Left hindlimb (tissue), 1 donor: ENCODE measurements around the gene KRTAP24-1.

Source experiments
- DNase-seq: peaks from one replicate; pipeline ENCODE4 v3.0.0-alpha.2; 2018

The KRTAP24-1 gene, protein sequence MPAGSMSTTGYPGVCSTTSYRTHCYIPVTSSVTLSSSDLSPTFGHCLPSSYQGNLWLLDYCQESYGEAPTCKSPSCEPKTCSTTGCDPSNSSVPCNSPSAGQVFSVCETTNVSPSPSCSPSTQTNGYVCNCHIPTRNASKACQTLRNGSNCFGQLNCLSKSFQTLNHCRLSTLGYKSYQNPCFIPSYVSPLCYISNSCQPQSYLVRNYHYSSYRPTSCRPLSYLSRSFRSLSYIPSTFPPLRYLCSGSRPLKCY

DNA sequence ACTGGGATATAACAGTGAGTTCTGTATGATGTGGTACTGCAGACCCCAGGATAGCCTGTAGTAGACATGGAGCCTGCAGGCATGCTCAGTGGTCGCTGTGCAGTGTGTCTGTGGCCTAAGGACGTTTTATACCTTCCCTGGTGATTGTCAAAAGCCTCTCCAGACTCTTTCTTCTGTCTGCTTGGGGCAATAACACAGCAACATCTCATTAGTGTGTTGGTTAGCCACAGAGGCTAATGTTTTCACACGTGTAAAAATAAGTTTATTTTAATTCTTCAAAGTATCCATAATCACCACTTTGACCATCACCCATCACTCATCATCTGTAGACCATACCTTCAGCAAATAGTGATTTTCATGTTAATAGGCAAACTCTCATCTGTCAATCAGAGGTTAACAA lies at the start of gene KRTAP24-1:
KRTAP24-1 (minus strand) TSS at position 101 of the 400 bp plus-strand sequence; CDS start at position 83, 18 bp downstream.
- no peak for DNase-seq

DNA sequence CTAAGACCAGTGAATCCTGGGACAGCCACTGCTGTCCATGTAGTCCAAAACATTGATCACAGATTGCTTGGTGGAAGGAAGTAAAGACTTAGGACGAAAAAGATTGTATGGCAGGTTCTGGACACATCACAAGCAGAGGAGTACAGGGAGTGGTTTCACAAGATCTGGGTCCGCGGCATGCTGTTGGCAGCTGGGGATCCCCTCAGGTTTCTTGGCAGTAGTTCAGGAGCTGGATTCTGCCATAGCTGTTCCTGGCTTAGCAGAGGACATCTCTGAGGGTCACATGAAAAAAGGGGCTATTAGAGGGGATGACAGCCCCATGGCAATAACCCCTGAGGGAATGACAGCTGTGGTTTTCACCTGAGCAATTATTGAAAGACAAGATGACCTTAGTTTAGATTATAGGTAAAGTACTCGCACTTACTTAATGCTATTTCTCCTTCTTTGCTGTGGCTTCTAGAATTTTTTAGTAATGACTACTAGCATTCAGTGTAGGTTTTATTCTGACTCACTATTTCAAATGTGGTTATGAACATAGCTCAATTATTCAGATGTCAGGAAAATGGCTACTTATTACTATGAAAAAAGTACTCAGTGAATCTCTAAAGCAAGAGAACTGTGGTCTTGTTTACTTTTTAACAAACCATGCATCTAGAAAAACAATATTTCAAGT lies 46.6 kb upstream of the KRTAP24-1 start:
- no peak for DNase-seq

DNA sequence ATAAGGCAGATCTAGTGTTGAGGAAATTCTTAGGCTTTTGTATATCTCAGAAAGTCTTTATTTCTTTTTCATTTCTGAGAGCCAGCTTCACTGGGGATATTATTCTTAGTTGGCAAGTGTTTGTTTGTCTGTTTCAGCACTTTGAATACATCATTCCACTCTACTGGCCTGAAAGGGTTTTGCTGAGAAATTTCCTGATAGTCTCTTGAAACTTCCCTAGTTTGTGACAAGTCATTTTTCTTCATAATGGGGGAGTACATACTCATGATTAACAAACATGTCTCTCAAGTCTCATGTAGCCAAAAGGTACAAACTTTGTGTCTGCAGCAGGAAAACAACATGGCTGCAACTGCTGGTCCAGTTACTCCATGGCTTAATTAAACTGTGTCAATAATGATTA lies 43.6 kb upstream of the KRTAP24-1 start:
- DNase-seq, result no peak

DNA sequence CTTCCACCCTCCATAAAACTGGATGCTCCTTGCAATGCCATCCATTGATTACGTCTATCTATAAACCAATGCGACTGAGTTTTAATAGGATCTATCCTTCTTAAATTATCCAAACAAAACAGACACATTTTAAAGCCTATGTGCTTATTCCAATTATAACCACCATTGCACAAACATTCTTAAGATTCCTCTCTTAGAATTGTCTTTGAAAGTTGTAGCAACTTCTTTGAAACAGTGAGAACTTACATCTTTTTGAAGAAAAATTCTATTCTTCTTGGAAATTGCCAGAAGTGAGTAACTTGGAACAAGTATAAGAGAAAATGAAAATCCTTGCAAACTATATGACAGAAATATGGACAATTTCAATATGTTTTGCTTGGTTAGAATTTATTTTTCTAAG lies 37.5 kb upstream of the KRTAP24-1 start, which contains the start of gene KRTAP26-1:
KRTAP26-1 (minus strand) TSS at position 101 of the 400 bp plus-strand sequence. CDS start 280 bp downstream, outside the sequence.
- no peak for DNase-seq

DNA sequence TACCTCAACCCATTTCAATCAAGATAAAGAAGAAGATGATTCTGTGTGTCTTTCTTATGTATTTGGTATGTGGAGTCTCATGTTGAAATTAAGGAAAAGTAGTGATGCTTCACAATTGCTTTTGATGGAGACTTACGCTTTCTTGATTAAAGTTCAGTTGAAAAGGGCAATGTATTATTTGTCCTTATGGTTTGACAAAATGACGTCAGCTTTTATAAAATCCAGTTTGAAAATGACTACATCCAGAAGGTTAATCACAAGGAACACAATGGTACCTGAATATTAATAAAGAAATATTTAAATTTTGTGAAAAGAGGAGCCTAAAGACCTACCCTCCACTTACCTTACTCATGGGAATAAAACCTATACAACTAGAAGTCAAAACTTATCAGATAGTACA lies 33.0 kb upstream of the KRTAP24-1 start:
- no peak for DNase-seq

DNA sequence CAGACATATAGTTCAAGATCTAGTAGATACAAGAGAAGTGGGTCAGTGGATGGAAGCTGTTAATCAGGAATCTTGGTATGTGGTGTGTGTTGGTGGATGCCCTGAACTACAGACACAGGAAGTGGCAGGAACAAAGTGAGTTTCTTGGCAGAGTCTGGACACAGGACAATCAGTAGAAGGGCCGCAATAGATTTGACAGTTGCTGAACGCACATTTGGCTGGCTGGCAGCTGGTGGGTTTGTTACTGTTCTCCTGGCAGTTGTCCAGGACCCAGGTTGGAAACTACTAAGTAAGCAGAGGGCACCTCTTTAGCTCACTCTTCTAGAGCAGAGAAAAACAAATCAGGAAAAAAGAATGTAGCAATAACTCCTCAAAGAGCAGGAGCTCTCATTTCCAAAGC lies 24.1 kb upstream of the KRTAP24-1 start:
- DNase-seq, result no peak

DNA sequence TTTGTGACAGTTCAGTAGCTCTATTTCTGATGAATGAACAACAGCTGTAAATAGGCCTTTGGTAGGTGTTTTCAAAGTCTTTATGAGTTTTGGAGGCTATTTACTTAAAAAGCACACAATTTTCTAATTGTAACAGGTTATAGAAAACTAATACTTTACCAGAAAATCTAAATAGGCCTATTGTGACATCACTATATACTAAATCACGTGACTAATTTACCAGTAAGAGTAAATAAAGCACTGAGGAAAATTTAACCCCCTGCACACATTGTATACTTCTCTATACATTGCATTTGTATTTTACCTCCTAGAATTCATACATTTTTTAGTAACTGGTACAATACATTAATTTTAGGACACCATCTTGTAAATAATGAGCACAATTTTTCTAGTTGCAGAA lies 22.4 kb upstream of the KRTAP24-1 start:
- DNase-seq, result no peak

DNA sequence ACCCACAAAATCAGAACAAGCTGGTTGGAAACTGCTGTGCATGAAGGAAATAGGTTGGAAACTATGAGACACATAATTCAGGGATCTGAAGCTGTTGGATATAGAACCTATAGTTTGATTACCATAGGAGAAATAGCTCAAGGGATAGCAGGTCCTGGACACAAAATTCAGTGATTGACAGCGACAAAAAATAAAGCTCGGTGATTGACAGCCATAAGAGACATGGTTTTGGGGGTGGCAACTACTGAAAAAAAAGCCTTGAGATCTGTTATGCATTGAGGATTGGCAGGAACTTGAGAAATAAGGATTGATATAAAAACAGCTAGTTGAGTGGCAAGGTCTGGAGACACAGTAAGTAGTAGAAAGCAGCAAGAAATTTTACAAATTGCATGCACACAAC lies 6.5 kb upstream of the KRTAP24-1 start, which contains the start of gene KRTAP25-1:
KRTAP25-1 (minus strand) TSS at position 300 of the 400 bp plus-strand sequence; CDS start at position 276, 24 bp downstream.
- DNase-seq, result no peak

DNA sequence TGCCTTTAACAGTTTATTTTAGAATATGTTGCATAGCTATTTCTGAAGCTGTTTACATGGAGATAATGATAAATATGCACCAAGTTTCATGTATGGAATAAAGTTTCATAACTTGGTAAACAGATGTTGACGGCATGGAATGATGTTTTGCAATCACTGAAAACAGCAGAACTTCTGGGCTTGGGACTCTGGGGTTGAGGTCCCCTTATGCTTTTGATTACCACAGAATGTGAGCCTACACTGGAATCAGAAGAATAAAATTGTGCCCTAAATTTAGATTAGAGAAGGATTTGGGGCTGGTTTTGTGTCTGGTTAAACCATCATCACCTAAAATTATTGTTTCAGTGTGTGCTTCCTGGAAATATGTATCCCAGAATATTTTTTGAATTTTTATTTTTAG lies 11.1 kb downstream of the KRTAP24-1 start:
- DNase-seq, result no peak

DNA sequence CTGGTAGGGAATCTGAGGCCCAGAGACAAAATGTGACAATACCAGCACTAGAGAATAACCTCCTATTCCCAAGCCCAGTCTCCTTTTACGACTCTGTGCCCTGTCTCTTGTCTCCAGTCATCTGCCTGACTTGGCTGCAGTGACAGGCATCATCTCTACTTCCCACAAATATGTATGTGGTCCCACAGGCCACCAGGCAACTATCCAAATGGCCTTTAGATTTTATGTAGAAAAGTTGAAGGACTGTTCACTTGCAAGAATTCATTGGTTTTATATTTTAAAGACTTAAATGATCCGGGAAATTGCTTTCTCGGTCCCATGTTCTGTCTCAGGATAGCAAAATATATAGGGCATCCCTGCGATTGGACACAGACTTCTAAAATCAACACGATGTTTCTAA lies 11.6 kb downstream of the KRTAP24-1 start:
- peak; percentile 46 for DNase-seq

DNA sequence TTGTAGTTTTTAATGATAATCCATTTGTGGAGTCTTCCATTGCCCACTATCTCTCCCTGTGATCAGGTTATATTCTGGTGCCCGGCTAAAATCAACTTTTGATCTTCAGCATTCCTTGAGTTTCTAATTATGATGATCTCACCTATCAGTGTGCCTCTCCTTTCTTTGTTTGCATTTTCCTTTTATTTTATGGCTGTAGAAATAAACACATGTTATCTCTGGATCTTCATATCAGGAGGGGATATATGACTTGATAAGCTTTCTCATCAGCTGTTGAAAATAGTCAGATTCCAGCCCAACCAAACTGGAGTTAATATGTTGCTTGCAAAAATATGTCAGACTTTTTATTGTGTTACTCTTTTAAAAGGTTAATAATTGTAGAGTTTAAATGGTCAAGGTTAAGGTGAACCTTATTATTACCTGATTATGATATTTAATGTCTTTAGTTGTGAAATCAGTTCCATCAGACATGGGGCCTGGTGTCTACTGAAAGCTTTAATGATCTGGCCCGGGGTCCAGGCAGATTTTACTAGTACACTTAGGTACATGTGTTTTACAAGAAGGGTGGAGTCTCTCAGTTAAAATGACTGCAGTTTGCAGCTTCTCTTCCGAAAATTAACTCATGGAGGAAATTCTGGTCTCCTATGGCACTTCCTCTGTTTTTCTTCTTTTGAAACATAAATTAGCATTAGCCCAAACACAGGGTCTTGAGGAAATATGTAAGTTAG lies 12.8 kb downstream of the KRTAP24-1 start:
- DNase-seq, result no peak

DNA sequence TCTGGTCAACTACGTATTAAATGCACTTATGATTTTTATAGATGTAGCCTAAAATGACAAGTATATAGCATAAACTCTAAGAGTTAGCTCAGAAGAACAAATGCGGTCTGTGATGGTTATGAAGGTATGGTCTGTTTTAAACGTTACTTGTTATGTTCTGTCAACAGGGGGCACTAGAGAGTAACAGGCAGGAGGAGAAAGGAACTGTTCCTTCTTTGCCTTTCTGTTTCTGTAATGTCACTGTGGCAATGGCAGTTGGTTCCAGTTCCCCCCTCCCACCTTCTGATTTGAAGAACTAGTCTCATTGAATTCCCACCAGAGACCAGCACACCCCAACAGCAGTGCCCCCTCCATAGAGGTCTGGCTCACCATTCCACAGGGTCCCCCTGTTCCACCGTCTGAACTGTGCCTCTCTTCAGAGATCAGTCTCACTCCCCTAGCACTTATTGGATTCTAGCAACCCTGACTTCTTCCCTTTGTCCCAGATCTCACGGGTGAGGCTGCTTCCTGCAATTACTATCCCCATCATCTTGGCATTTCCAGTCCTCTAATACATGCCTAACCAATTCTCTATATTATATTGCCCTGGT lies 14.0 kb downstream of the KRTAP24-1 start:
- no peak for DNase-seq

DNA sequence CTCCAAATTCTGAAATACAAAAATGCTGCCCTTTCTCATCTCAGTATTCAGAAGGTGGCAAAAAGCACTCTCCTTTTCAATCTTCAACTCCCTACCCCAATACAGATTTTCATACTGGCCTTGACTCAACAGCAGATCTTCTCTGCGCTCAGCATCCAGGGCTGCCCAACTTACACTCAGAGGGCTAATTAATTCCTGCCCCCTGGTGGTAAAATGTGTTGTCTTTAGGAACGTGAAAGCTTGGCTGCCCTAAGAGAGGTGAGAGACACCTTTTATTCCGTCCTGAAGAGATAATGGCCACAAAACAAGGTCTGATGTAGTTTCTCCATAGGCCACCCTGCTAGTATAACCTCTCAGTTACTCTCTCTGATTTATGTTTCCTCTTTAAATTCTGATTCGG lies 25.0 kb downstream of the KRTAP24-1 start:
- DNase-seq, result no peak

DNA sequence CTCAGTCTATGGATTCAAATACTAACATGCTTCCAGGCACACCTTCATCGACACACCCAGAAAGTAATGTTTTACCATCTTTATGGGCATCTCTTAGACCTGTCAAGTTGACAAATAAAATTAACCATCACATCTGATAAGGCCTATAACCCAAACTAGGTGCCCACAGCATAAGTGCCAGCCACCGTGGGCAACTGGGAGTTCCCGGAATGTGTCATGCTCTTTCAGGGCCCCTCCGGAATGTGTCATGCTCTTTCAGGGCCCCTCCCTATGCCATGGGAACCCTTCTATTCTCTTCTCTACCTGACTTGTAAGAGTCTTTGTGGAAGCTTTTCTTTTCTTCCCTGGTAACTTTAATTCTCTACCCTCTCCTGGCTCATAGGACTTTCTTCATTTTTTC lies 26.6 kb downstream of the KRTAP24-1 start:
- no peak for DNase-seq

DNA sequence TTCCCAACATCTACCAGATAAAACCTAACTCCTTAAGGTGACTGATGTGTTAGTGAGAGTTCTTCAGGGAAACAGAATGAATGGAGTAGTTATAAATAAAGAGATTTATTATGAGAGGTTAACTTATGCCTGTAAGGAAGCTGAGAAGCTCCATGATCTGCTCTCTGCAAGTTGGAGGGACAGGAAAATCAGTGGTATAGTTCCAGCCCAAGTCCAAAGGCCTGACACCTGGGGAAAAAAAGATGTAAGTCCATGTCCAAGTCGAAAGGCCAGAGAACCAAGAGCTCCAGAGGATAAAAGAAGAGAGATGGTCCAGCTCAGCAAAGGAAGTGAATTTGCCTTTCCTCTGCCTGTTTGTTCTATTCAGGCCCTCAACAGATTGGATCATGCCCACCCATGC lies 27.1 kb downstream of the KRTAP24-1 start:
- DNase-seq, result no peak

DNA sequence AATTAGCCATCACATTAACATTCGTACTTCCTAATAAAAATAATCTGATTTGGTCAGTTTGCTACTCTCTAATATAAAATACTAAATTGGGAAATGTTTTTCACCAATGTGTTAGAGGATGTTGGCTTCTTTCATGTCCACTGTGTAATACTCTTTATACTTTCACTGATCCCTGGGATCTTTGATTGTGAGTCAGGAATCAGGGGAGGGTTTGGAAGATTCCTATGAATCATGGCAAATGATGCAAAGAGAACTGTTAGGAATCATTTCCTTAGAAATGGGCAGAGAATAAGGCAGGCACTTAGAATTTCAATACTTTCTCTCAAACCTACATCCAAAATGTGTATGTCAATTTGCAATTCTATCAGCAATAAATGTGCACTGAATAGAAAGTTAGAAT lies 31.0 kb downstream of the KRTAP24-1 start:
- DNase-seq, result no peak

DNA sequence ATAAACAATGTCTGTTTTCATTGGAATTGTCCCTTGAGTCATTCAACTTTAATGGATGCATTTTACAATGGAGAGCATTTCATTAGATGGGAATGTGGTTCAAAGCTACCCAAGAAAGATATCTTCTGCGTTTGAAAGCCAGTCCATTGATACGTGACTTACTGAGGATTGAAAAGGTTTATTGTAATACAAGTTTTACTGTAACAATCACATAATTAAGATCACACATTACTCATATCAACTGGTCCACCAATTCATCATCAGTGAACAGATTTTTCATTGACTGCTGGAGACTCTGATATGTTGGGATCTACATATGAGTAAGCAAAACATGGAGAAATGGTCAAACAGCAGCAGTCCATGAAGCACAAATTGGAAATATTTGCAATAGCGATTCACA lies 32.8 kb downstream of the KRTAP24-1 start:
- DNase-seq, result no peak

DNA sequence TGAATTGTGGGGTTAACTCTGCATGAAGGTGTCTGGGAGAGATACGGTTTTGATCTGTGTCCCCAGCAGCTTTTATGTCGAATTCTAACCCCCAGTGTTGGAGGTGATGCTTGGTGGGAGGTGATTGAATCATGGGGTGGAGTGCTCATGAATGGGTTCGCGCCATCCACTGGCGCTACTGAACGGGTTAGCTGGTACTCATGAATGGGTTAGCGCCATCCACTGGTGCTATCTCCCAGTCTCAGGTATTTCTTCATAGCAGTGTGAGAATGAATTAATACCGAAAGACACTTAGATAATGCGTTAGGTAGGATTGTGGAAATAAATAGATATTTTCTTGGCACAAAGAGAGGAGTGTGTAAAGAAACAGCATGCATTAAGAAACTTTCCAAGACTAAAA lies 33.9 kb downstream of the KRTAP24-1 start:
- no peak for DNase-seq

DNA sequence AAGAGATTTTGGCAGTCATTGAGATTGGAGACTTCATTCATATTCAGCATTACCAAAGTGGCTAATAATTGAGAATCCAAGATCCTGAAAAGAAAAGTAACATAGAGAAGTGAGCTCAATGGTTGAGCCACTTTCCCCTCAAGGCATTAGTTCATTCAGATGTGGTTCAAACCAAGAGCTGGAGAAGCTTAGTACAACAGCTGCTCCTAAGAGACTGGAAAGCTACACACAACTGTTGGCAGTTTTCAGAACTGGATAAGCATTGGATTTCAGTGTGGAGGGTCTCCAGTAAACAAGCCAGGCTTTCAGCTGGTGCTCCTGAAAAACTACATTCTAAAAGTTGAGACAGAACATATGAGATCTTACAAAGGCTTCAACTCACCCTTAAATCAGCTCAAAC lies 37.7 kb downstream of the KRTAP24-1 start:
- DNase-seq, result no peak

DNA sequence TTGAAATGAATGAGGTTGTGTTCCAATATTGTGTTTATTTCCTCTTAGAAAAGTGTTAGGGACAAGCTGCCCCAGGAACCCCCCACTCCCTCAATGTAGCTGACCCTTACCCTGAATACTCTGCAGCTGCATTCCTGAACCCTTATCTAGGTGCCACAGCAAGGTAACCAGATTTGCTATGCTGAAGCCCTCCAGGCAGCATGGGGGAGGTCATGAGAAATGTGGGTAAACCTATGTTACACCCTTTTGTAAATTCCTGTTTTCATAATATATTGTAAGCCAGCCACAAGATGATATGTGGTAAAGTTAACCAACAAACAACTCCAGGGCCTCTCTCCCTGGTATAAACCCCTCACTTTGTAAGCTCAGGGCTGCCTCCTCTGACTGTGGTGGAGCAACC lies 39.1 kb downstream of the KRTAP24-1 start:
- no peak for DNase-seq

DNA sequence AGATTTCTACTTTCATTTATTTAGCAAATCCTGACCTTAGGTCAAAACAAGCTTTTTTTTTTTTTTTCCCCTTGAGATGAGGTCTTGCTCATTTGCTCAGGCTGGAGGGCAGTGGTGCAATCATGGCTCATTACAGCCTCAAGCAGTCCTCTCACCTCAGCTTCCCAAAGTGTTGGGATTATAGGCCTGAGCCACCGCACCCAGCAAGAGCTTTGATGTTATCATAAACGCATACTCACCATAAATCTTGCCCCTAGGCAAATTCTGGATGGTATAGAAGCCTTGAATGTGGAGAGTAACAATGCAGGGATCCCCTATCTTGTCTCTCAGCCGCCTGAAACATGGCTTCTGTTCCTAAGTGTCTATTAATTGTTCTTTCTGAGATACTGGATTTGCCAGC lies 42.1 kb downstream of the KRTAP24-1 start:
- no peak for DNase-seq

DNA sequence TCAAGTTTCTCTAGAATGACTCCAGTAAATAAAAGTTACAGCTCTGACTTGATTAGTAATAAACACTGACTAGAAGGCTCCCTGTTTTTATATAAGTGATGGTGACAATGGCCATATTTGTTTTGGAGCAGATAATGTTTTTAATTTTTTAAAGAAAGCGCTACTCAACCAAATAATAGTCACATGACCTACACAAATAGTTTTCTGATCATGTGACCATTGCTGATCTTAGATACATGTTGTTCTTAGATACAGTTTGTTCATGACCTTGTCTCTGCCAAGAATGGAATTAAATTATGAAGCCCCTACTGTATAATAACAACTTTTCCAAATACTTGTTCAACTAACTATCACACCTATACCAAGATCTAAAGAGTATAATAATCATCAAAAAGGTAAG lies 44.6 kb downstream of the KRTAP24-1 start:
- no peak for DNase-seq

DNA sequence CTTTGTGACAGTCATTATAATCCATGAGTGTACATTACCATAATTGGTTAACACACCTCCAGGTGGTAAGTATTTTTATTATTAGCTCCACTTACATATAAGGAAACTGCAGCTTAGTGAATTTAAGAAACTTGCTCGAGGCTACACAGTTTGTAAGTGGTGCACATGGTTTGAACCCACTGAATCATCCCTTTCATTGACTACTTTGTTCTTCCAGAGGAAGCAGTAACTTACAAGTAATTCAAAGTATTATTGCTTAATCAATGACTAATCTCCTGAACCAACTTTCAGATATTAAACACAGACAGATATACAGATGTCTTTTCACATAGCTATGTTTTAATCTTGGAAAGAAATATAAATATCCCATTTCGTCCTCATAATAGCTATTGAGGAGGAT lies 48.1 kb downstream of the KRTAP24-1 start:
- DNase-seq, result no peak
